Liver (tissue), 3 donors: ENCODE measurements around the gene DUS3L.

Source experiments
- JUND ChIP-seq, 2 donors: IDR thresholded peaks; 2 replicates each; pipeline ENCODE4 v1.6.1; 2016; ENCODE audit warnings: antibody characterized with exemption in 2 of 2
- MAX ChIP-seq: IDR thresholded peaks from 2 replicates; pipeline ENCODE4 v1.6.1; 2016; ENCODE audit warnings: antibody characterized with exemption
- REST ChIP-seq: IDR thresholded peaks from 2 replicates; pipeline ENCODE4 v1.6.1; 2016; ENCODE audit warnings: antibody characterized with exemption, mild to moderate bottlenecking
- TF ChIP-seq, protein P1 (sequence below): fragments of 150-350 bp; IDR thresholded peaks from 2 replicates; pipeline ENCODE4 v1.5.1; 2017; ENCODE audit warnings: improper control_type of control experiment, low read depth, low read length; ENCODE audit not compliant: missing input control
- donor health status: healthy.
- donor health status: healthy.

DNA sequence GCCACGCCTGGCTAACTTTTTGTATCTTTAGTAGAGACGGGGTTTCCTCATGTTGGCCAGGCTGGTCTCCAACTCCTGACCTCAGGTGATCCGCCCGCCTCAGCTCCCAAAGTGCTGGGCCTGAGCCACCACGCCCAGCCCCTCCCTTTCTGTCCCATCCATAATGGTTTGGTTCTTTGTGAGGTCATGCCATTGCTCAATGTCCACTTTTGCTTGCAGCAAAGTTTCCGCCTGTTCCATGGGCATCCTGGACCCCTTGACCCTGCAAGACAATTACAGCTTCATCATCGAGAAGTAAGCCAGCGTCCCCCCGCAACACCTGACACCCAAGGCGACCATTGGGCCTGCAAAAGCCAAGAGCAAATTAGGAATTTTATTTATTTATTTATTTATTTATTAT lies 23.0 kb downstream of the DUS3L start:
- TF ChIP-seq, protein P1, sequence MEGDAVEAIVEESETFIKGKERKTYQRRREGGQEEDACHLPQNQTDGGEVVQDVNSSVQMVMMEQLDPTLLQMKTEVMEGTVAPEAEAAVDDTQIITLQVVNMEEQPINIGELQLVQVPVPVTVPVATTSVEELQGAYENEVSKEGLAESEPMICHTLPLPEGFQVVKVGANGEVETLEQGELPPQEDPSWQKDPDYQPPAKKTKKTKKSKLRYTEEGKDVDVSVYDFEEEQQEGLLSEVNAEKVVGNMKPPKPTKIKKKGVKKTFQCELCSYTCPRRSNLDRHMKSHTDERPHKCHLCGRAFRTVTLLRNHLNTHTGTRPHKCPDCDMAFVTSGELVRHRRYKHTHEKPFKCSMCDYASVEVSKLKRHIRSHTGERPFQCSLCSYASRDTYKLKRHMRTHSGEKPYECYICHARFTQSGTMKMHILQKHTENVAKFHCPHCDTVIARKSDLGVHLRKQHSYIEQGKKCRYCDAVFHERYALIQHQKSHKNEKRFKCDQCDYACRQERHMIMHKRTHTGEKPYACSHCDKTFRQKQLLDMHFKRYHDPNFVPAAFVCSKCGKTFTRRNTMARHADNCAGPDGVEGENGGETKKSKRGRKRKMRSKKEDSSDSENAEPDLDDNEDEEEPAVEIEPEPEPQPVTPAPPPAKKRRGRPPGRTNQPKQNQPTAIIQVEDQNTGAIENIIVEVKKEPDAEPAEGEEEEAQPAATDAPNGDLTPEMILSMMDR = no peak
- TF ChIP-seq MAX (no peak), JUND (IDR thresholded peaks at IDR 0.05) (no peak), REST (no peak)
